ENCODE measurements around the gene NPHP1.

- TF ChIP-seq POLR2AphosphoS5 (IDR thresholded peaks at IDR 0.05) (no peak), CTCF (IDR thresholded peaks at IDR 0.05) (no peak)
Observed at GRCh38 chr2:110104025-110104771, 100.6 kb downstream of the NPHP1 start.

Measured in prostate gland (tissue), 2 donors.